NCI-H128 (cell line): ENCODE measurements around the gene IGSF9B.

ENCODE experiments used
- DNase-seq: peaks from one replicate; lab custom pipeline; 2025; ENCODE audit not compliant: unreplicated experiment; lab: John Stamatoyannopoulos, UW

The IGSF9B gene

GRCh38 chr11:133872160-133872559 lies 84.6 kb downstream of the IGSF9B start:
- no peak for DNase-seq

GRCh38 chr11:133867456-133867855 lies 89.3 kb downstream of the IGSF9B start:
- DNase-seq, result no peak

- DNase-seq, result no peak
Measured at GRCh38 chr11:133865466-133865865, 91.3 kb downstream of the IGSF9B start.

- DNase-seq, result no peak
Measured at GRCh38 chr11:133864756-133865155, 92.0 kb downstream of the IGSF9B start.

- DNase-seq, result no peak
Measured at GRCh38 chr11:133860151-133860550, 96.6 kb downstream of the IGSF9B start.
